ENCODE data around the gene SENP1.
"Not testable (repeated sequence)": the region's sequence is repeated elsewhere in the genome, so short reads cannot be mapped to it uniquely, and the experiment has no call there.

The SENP1 gene

GRCh38 chr12:48132826-48133225 is 26.9 kb upstream of the SENP1 start:
- TF ChIP-seq ZFX (IDR thresholded peaks at IDR 0.05) (no peak), CTCF (conservative IDR thresholded peaks at IDR 0.05) (no peak)
- H3K27ac ChIP-seq = no peak overlapping the region

DNA sequence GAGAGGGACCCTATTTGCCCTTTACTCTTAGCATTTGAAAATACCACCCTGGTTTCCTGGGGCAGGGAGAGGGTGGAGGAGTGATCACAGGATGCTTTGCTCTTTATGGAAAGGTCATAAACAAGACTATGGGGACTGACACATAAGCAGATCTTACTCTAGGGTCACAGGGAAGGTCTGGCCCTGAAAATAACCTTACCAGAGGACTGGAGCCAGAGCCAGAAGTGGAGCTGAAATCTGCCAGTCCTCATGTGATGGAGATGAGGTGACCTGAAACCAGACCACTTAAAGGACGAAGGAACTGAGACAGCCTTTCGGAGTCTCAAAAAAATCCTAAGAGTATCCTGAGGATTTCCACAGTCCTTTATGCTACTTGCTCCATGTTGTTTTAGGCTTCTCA is 25.6 kb upstream of the SENP1 start:
- no peak overlapping the region for H3K27ac ChIP-seq
- TF ChIP-seq ZFX (IDR thresholded peaks at IDR 0.05) = no peak
- TF ChIP-seq CTCF (conservative IDR thresholded peaks at IDR 0.05) = no peak

GRCh38 chr12:48129376-48129775 is 23.5 kb upstream of the SENP1 start:
- no peak overlapping the region for H3K27ac ChIP-seq
- no peak for TF ChIP-seq CTCF (conservative IDR thresholded peaks at IDR 0.05)
- TF ChIP-seq ZFX (IDR thresholded peaks at IDR 0.05) = no peak

DNA sequence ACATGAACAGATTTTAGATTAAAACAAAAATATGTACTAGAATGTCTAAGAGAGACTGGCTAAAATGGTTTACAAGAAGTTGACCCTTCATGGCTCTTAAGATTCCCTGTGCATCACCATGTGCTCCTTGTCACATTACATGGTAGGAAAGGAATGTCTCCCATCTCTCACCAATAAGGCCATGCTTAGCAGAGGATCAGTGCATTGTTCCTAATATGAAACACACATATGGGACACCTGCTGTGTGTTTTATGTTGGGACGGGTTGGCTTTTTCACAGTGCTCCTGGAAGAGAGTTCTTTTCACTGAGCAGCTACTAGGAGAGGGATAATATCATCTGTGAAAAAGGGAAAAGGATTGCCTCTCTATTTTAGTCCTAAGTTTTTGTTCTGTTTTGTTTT is 22.9 kb upstream of the SENP1 start:
- no peak overlapping the region for H3K27ac ChIP-seq
- no peak for TF ChIP-seq CTCF (conservative IDR thresholded peaks at IDR 0.05)

GRCh38 chr12:48126953-48127630 is 21.2 kb upstream of the SENP1 start:
- no peak for TF ChIP-seq ZFX (IDR thresholded peaks at IDR 0.05)
- TF ChIP-seq CTCF (conservative IDR thresholded peaks at IDR 0.05) = no peak

DNA sequence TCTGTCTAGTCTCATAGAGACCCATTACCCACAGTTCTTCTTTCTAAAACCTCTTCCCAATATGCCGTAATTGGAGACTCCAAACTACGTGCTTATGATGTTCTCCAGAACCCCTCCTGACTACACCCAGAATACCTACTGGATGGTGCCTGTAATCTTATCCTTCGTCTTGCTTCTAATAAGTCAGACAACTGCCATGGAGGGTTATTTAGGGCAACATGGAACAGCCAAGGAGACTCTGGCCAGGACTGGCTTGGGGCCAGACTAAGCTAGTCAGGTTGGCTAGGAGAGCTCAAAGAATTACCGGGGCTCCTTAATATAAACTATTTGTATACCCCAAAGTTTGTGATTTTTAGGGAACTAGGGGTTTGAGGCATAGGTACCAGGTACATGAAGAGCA is 20.1 kb upstream of the SENP1 start:
- no peak overlapping the region for H3K27ac ChIP-seq
- TF ChIP-seq ZFX (IDR thresholded peaks at IDR 0.05) = no peak
- TF ChIP-seq CTCF (conservative IDR thresholded peaks at IDR 0.05) = no peak

More at GRCh38 chr12:48126953-48127630, 21.2 kb upstream of the SENP1 start:
- no peak overlapping the region for H3K27ac ChIP-seq

DNA sequence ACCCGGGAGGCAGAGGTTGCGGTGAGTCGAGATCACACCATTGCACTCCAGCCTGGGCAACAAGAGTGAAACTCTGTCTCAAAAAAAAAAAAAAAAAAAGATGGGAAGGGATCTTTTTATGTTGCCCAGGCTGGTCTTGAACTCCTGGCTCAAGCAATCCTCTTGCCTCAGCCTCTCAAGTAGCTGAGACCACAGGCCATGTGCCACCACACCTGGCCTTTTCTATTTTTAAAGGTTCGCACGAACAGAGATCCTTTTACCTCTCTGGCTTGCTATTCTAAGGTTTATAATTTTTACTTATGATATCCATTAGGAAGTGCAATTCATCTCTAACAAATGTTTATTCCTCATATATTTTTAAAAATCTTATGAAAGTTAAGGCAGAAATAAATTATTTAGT is 19.7 kb upstream of the SENP1 start:
- not testable (repeated sequence) for H3K27ac ChIP-seq

DNA sequence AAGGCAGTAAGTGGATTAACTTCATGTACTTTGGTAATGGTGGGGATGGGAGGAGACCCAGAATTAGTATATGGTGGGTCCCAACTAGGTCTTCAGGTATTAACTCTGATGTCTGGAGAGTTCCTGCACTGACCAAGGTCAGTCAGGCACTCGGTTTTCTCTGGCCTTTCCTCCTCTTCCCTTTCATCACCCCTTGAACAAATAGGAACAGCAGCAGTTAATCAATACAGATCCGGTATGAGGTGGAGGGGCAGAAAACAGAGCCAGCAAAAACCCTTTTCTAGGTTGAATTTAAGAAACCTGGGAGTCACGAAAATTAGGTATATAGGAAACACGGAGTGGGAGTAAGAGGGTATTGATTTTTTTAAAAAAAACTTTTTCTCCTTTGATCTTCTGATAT is 17.3 kb upstream of the SENP1 start:
- no peak overlapping the region for H3K27ac ChIP-seq

More for the DNA sequence above, 17.3 kb upstream of the SENP1 start:
- TF ChIP-seq ZFX (IDR thresholded peaks at IDR 0.05) (no peak), CTCF (conservative IDR thresholded peaks at IDR 0.05) (no peak)
